Stimulated activated CD4-positive, alpha-beta T cell treated with anti-CD3 and anti-CD28 coated beads, Interleukin-4, amount 100 ng/mL, for 1 hour (primary cell): ENCODE results near the gene MCHR1.

Experiments
- DNase-seq: peaks from one replicate; pipeline ENCODE4 v3.0.0-alpha.2; 2020

MCHR1 gene

DNA sequence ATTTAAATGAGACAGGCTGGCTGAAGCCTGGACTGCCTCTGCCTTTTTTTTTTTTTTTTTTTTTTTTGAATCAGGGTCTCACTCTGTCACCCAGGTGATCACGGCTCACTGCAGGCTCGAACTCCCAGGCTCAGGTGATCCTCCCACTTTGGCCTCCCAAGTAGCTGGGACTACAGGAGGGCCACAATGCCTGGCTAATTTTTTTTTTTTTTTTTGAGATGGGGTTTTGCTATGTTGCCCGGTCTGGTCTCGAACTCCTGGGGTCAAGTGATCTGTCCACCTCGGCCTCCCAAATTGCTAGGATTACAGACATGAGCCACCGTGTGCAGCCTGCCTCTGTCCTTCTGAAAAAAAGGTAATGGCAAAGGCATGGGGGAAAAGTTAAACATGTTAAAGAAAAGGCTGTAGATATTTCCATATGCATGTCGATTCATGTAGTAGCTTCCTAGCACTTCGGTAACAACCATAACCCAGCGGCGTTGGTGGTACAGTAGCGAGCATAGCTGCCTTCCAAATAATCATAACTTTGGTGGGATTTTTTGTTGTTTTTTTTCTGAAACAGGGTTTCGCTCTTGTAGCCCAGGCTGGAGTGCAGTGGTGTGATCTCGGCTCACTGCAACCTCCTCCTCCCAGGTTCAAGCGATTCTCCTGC lies 48.8 kb downstream of the MCHR1 start:
- no peak for DNase-seq

DNA sequence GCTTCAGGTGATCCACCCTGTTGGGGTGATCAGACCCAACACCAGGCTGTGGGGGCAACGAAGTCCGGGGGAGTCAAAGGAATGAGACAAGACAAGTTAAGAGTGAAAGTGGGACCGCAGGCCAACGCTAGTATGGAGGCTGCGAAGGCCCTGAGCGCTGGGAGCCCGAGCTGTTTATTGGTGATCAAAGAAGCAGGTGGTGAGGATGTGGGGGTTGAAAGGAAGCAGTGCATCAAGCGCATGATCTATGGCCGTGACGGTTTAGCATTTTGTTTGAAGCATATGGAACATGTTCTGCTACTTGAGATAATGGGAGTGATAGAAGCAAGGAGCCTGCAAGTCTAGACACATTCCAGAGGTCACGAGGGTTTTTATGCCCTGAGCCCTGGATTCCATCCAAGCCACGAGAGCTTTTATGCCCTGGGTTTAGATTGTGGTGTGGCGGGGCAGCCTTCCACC lies 49.5 kb downstream of the MCHR1 start:
- DNase-seq, result peak; percentile 50

DNA sequence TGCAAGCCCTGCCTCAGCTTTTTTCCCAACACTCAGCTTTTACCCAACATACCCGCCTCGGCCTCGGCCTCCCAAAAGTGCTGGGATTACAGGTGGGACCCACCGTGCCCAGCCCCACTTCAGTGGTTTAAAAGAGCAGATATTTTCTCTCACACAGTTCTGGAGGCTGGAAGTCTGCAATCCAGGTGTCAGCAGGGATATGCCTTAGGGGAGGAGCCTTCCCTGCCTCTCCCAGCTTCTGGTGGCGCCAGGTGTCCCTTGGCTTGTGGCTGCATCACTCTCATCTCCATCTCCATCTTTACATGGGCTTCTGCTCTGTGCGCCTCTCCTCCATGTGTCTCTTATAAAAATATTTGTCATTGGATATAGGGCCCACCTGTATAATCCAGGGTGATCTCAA lies 50.0 kb downstream of the MCHR1 start:
- DNase-seq, result no peak
